NT2/D1 (cell line): Measurements from ENCODE around the gene S1PR4.

Experiments used
- SUZ12 ChIP-seq: IDR thresholded peaks from 2 replicates; pipeline ENCODE4 v1.6.1; 2011; ENCODE audit not compliant: insufficient read length, insufficient read depth; ENCODE audit errors: extremely low read depth
- YY1 ChIP-seq: IDR thresholded peaks from 2 replicates; pipeline ENCODE4 v1.6.1; 2011; ENCODE audit not compliant: insufficient read length, insufficient read depth
- ZNF274 ChIP-seq: IDR thresholded peaks from 2 replicates; pipeline ENCODE4 v1.6.1; 2011; ENCODE audit warnings: mild to moderate bottlenecking, low read depth, low read length

- TF ChIP-seq YY1 = no peak
- no peak for TF ChIP-seq SUZ12
- TF ChIP-seq ZNF274 = no peak
These were observed 28.8 kb upstream of the S1PR4 start for GRCh38 chr19:3149526-3150505.
